HG02852 (cell line): ENCODE measurements around the gene CDK5RAP3.
"Not testable (repeated sequence)": the region's sequence is repeated elsewhere in the genome, so short reads cannot be mapped to it uniquely, and the experiment has no call there.

Experiments
- ATAC-seq: cut with Tn5 transposase; IDR thresholded peaks from one replicate; pipeline ENCODE4 v1.9.1; 2021; ENCODE audit warnings: mild to moderate bottlenecking, moderate library complexity; ENCODE audit not compliant: unreplicated experiment

Gene CDK5RAP3

GRCh38 chr17:47970725-47971499 lies at the start of gene CDK5RAP3:
TSS of gene CDK5RAP3 (plus strand) at chr17:47971113. CDS start at chr17:47971147, 34 bp downstream.
- ATAC-seq = peak; percentile 98

GRCh38 chr17:47924785-47925677 lies 45.9 kb upstream of the CDK5RAP3 start:
- no peak for ATAC-seq

- no peak for ATAC-seq
These were observed 45.3 kb upstream of the CDK5RAP3 start for GRCh38 chr17:47925678-47925988.

GRCh38 chr17:47927821-47928400 lies 43.0 kb upstream of the CDK5RAP3 start:
- ATAC-seq = no peak

- no peak for ATAC-seq
These were observed 42.5 kb upstream of the CDK5RAP3 start for GRCh38 chr17:47928415-47928814.

- no peak for ATAC-seq
These were observed 41.5 kb upstream of the CDK5RAP3 start for GRCh38 chr17:47929218-47930000.

GRCh38 chr17:47931848-47932247 lies 39.1 kb upstream of the CDK5RAP3 start:
- ATAC-seq = no peak

- ATAC-seq = no peak
These were observed 36.1 kb upstream of the CDK5RAP3 start for GRCh38 chr17:47934856-47935255.

GRCh38 chr17:47935468-47935867 lies 35.4 kb upstream of the CDK5RAP3 start:
- not testable (repeated sequence) for ATAC-seq

GRCh38 chr17:47935961-47936360 lies 35.0 kb upstream of the CDK5RAP3 start:
- ATAC-seq = no peak

- ATAC-seq = no peak
These were observed 33.0 kb upstream of the CDK5RAP3 start for GRCh38 chr17:47937941-47938340.

GRCh38 chr17:47941246-47942095 lies 29.4 kb upstream of the CDK5RAP3 start, which contains the start of gene PNPO:
TSS of gene PNPO (plus strand) at chr17:47941571. CDS start at chr17:47941676, 105 bp downstream.
- peak; percentile 90 for ATAC-seq

- ATAC-seq = no peak
These were observed 28.8 kb upstream of the CDK5RAP3 start for GRCh38 chr17:47942096-47942510.

GRCh38 chr17:47942568-47942967 lies 28.3 kb upstream of the CDK5RAP3 start:
- ATAC-seq = no peak

GRCh38 chr17:47945080-47945479 lies 25.8 kb upstream of the CDK5RAP3 start:
- ATAC-seq = no peak

- no peak for ATAC-seq
These were observed 25.1 kb upstream of the CDK5RAP3 start for GRCh38 chr17:47945529-47946508.

GRCh38 chr17:47946516-47946915 lies 24.4 kb upstream of the CDK5RAP3 start:
- no peak for ATAC-seq

GRCh38 chr17:47946929-47947397 lies 23.9 kb upstream of the CDK5RAP3 start:
- ATAC-seq = peak; percentile 55
